HepG2 (cell line): Measurements from ENCODE around the gene C11orf24. TPM values are rescaled to one million over a fixed set of nuclear protein-coding genes. Genes with fewer than 3 reads are reported as not detected.
A peak's percentile ranks its signal among the peaks of the same experiment; 100 is the strongest.

Source experiments
- IKZF5 ChIP-seq: IDR thresholded peaks from 2 replicates; pipeline ENCODE4 v1.6.1; 2018; ENCODE audit warnings: missing genetic modification reagents, mild to moderate bottlenecking, missing compliant biosample characterization
- IRF2 ChIP-seq: IDR thresholded peaks from 2 replicates; pipeline ENCODE4 v1.6.1; 2018; ENCODE audit warnings: missing genetic modification reagents, missing compliant biosample characterization
- KLF15 ChIP-seq: sonication (generic); formaldehyde crosslinking; IDR thresholded peaks from 2 replicates; pipeline ENCODE4 v1.8.1; 2023; ENCODE audit warnings: borderline replicate concordance, mild to moderate bottlenecking, inconsistent platforms, missing genetic modification reagents, mixed read lengths
- NRL ChIP-seq: sonication (generic); formaldehyde crosslinking; IDR thresholded peaks from 2 replicates; pipeline ENCODE4 v1.5.0; 2020; ENCODE audit warnings: missing genetic modification reagents, mild to moderate bottlenecking, moderate library complexity, borderline replicate concordance
- REST ChIP-seq, 2 experiments: IDR thresholded peaks; 2 replicates each; pipeline ENCODE4 v1.6.1; 2011 to 2012; ENCODE audit warnings: low read length in 2 of 2, borderline replicate concordance in 1 of 2, low read depth in 1 of 2, mild to moderate bottlenecking in 1 of 2, moderate library complexity in 1 of 2
- RXRB ChIP-seq: IDR thresholded peaks from 2 replicates; pipeline ENCODE4 v1.6.1; 2016; ENCODE audit warnings: borderline replicate concordance, missing genetic modification reagents, missing compliant biosample characterization
- STAG1 ChIP-seq: sonication (generic); formaldehyde crosslinking; IDR thresholded peaks from 2 replicates; pipeline ENCODE4 v1.4.0; 2020; ENCODE audit warnings: missing genetic modification reagents
- TP53 ChIP-seq: sonication (generic); formaldehyde crosslinking; conservative IDR thresholded peaks from 2 replicates; pipeline ENCODE4 v1.4.0; 2020; ENCODE audit warnings: missing genetic modification reagents
- ZBTB34 ChIP-seq: sonication (generic); formaldehyde crosslinking; IDR thresholded peaks from 2 replicates; pipeline ENCODE4 v1.8.0; 2022; ENCODE audit warnings: mild to moderate bottlenecking, missing genetic modification reagents
- ZBTB43 ChIP-seq: sonication (generic); formaldehyde crosslinking; conservative IDR thresholded peaks from 2 replicates; pipeline ENCODE4 v1.4.0; 2020; ENCODE audit warnings: missing genetic modification reagents
- ZNF138 ChIP-seq: sonication (generic); formaldehyde crosslinking; IDR thresholded peaks from 2 replicates; pipeline ENCODE4 v1.5.0; 2020; ENCODE audit warnings: mild to moderate bottlenecking, low read depth, missing genetic modification reagents
- ZNF225 ChIP-seq: sonication (generic); formaldehyde crosslinking; IDR thresholded peaks from 2 replicates; pipeline ENCODE4 v1.4.0; 2020; ENCODE audit warnings: mild to moderate bottlenecking, missing genetic modification reagents
- ZNF34 ChIP-seq: sonication (generic); formaldehyde crosslinking; IDR thresholded peaks from 2 replicates; pipeline ENCODE4 v1.4.0; 2020; ENCODE audit warnings: mild to moderate bottlenecking, missing genetic modification reagents, borderline replicate concordance
- ZNF616 ChIP-seq: sonication (generic); formaldehyde crosslinking; IDR thresholded peaks from 2 replicates; pipeline ENCODE4 v1.5.0; 2020; ENCODE audit warnings: low read depth, mild to moderate bottlenecking, missing genetic modification reagents
- ZNF619 ChIP-seq: sonication (generic); formaldehyde crosslinking; IDR thresholded peaks from 2 replicates; pipeline ENCODE4 v1.4.0; 2020; ENCODE audit warnings: mild to moderate bottlenecking, missing genetic modification reagents
- polyA plus RNA-seq, 8 experiments: library from polyadenylated mRNA; depleted of rRNA in 3 of 8; stranded (reverse) in 7 of 8; unstranded in 1 of 8; fragments of >200 nt; fragmentation: Illumina TruSeq in 4 of 8; extraction: Trizol in 4 of 8; gene quantifications; 2 replicates each; pipeline versions ENCODE4 v1.2.1 to v1.2.3, GENCODE V29; 2011 to 2016; ENCODE audit warnings: low read depth in 4 of 8, missing spikeins in 1 of 8, mixed read lengths in 1 of 8; ENCODE audit not compliant: insufficient read depth in 1 of 8
- total RNA-seq, 5 experiments: library from RNA; depleted of rRNA; stranded (reverse); fragments of >200 nt; fragmentation: Illumina TruSeq; extraction: Trizol; gene quantifications; 2 replicates each; pipeline ENCODE4 v1.2.3, GENCODE V29; 2016; ENCODE audit warnings: low read depth in 1 of 5
- TF ChIP-seq, protein P1 (sequence below), 2 experiments: fragments of 450-650 bp in 1 of 2; sonication (generic) in 1 of 2; formaldehyde crosslinking; IDR thresholded peaks; 2 replicates each; pipeline versions ENCODE4 v1.5.0 to v1.8.0; 2020 to 2022; ENCODE audit warnings: mild to moderate bottlenecking in 1 of 2, missing genetic modification reagents in 1 of 2
- TF ChIP-seq, protein P2 (sequence below): sonication (generic); formaldehyde crosslinking; conservative IDR thresholded peaks from 2 replicates; pipeline ENCODE4 v1.8.0; 2022; ENCODE audit warnings: mild to moderate bottlenecking, moderate library complexity, missing genetic modification reagents

The C11orf24 gene
- total and polyA plus RNA-seq, 2 of the 13 experiments (the other 11 are each of a cell fraction or from before 2014, with no cell fraction given): 52.9 to 55.5 TPM

GRCh38 chr11:68315171-68315920, 43.6 kb upstream of the C11orf24 start (continued):
- TF ChIP-seq, protein P1, sequence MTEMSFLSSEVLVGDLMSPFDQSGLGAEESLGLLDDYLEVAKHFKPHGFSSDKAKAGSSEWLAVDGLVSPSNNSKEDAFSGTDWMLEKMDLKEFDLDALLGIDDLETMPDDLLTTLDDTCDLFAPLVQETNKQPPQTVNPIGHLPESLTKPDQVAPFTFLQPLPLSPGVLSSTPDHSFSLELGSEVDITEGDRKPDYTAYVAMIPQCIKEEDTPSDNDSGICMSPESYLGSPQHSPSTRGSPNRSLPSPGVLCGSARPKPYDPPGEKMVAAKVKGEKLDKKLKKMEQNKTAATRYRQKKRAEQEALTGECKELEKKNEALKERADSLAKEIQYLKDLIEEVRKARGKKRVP (CRISPR knock-in tag; IDR thresholded peaks at IDR 0.05): peak in 1 of 2 experiments; percentile 55; a peak in 1 of 4 replicates
- no peak for TF ChIP-seq NRL (CRISPR knock-in tag)
- no peak for TF ChIP-seq ZBTB34 (CRISPR knock-in tag)
- peak; percentile 37; the same call in 1 of the 2 replicates for TF ChIP-seq STAG1 (CRISPR knock-in tag)
- TF ChIP-seq ZBTB43 (CRISPR knock-in tag): peak; percentile 92
- TF ChIP-seq ZNF34 (CRISPR knock-in tag): no peak
- TF ChIP-seq ZNF616 (CRISPR knock-in tag): no peak
- no peak for TF ChIP-seq ZNF138 (CRISPR knock-in tag)
- TF ChIP-seq IRF2 (CRISPR knock-in tag): peak; percentile 88
- no peak; the same call in 1 of the 2 replicates for TF ChIP-seq ZNF225 (CRISPR knock-in tag)
- peak; percentile 41 to 90 for TF ChIP-seq REST (IDR thresholded peaks at IDR 0.05; ENCODE audit: borderline replicate concordance in 1 of 2, low read depth in 1 of 2, low read length in 2 of 2)
- TF ChIP-seq TP53 (CRISPR knock-in tag): no peak
- peak; percentile 83 for TF ChIP-seq IKZF5 (CRISPR knock-in tag)
- TF ChIP-seq, protein P2, sequence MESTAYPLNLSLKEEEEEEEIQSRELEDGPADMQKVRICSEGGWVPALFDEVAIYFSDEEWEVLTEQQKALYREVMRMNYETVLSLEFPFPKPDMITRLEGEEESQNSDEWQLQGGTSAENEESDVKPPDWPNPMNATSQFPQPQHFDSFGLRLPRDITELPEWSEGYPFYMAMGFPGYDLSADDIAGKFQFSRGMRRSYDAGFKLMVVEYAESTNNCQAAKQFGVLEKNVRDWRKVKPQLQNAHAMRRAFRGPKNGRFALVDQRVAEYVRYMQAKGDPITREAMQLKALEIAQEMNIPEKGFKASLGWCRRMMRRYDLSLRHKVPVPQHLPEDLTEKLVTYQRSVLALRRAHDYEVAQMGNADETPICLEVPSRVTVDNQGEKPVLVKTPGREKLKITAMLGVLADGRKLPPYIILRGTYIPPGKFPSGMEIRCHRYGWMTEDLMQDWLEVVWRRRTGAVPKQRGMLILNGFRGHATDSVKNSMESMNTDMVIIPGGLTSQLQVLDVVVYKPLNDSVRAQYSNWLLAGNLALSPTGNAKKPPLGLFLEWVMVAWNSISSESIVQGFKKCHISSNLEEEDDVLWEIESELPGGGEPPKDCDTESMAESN (CRISPR knock-in tag): no peak; the same call in 1 of the 2 replicates
- 0 out of 2 replicates have a peak, but pooled peaks have one; percentile 62 for TF ChIP-seq ZNF619 (CRISPR knock-in tag)
- peak; percentile 86 for TF ChIP-seq RXRB (CRISPR knock-in tag)
- 0 out of 2 replicates have a peak, but pooled peaks have one; percentile 53 for TF ChIP-seq KLF15 (CRISPR knock-in tag)
